GM12874 (cell line): Measurements from ENCODE around the gene RAB3B.

ENCODE experiments used
- CTCF ChIP-seq: IDR thresholded peaks from 2 replicates; pipeline ENCODE4 v1.5.1; 2011; ENCODE audit warnings: low read depth, mild to moderate bottlenecking, control low read depth, low read length, moderate library complexity; ENCODE audit not compliant: insufficient read depth

The RAB3B gene

GRCh38 chr1:51998701-51999100 is 8.2 kb upstream of the RAB3B start:
- TF ChIP-seq CTCF = no peak

GRCh38 chr1:51997974-51998382 is 7.5 kb upstream of the RAB3B start:
- TF ChIP-seq CTCF = no peak

GRCh38 chr1:51989582-51990477 is 670 bp downstream of the RAB3B start:
- TF ChIP-seq CTCF = no peak

GRCh38 chr1:51988254-51988653 is 2.2 kb downstream of the RAB3B start:
- TF ChIP-seq CTCF = no peak

- TF ChIP-seq CTCF = no peak
Observed at GRCh38 chr1:51986718-51987117, 3.8 kb downstream of the RAB3B start.

GRCh38 chr1:51982161-51982560 is 8.3 kb downstream of the RAB3B start:
- no peak for TF ChIP-seq CTCF

- TF ChIP-seq CTCF = no peak
Observed at GRCh38 chr1:51981555-51981954, 8.9 kb downstream of the RAB3B start.
